Endometrium (tissue), 2 donors: ENCODE results near the gene COQ8A.

Experiments used
- FAIRE-seq: peaks from 2 replicates; lab custom pipeline; 2012; peaks lifted over from hg19 to GRCh38; lab: Jason Lieb, UNC
- donor health status: control.
- donor health status: control.

Gene COQ8A

DNA sequence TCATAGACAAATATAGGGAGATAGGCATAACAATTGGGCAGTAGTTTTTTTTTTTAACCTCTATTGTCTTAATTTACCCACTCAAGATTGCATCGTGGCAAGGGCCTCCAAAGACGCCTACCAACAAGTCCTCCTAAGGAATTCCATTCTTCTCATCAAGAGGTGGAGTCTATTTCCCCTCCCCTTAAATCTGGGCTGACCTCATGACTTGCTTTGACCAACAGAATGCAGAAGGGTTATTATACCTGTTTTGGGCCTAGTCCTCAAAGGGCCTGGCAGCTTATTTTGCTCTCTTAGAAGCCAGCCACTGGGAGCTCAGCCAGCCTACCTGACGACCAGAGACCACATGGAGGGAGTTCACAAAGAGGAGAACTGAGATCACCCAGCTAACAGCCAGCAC, 92.3 kb downstream of the COQ8A start:
- no peak for FAIRE-seq

DNA sequence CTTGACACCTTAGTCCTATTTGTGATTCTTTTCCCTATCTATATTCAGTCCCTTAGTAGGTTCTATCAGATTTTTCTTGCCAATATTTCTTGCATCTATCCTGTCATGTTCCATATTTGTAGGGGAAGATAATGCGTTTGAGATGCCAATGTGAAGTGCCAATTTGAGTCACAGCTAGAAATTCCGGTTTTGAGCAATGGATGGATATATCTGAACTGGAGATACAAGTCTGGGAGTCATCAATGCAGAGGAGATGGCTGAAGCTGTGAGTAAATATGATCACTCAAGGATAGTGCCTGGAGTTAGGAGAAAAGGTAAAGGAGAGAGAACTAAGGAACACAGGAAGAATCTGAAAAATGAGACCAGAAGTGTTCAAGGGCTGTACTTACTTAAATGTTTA, 93.8 kb downstream of the COQ8A start:
- no peak for FAIRE-seq

DNA sequence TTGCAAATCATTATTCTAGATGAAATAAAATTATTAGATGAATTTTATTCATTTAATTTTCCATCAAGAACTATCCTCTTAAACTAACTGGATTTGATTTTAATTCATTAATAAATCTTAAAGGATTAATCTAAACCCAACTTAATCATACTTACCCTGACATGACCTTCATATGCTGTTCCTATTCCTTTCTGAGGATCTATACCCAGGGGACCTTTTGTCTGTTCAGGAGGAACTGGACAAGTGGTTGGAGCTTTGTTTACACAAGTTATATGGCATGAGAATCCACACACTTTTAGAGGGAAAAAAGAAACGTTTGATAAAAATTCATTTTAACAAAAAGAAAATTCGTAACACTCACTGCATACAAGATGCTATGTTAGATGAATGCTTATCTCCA, 95.2 kb downstream of the COQ8A start:
- no peak for FAIRE-seq

DNA sequence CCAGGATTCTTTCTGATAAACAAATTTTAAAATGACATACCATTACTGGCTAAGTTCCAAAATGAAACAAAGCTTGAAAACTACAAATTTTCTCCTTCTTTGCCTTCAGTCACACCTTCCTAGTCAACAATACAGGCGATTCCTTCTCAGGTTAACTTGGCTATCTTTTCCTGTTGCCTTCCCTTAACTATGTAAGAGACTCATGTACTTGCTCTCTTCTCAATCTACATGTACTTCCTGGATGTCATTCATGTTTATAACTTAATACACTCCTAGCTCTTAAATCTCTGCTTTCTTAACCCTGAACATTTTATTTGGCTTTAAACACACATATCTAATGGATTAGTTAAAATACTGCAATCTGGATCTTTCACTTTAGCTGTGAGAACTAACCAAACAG, 97.0 kb downstream of the COQ8A start:
- FAIRE-seq = no peak
